HG03175 (cell line): ENCODE measurements around the gene PPP2R5C.
A peak's percentile ranks its signal among the peaks of the same experiment; 100 is the strongest.
"Not testable (repeated sequence)": the region's sequence is repeated elsewhere in the genome, so short reads cannot be mapped to it uniquely, and the experiment has no call there.

Experiments used
- ATAC-seq: cut with Tn5 transposase; IDR thresholded peaks from one replicate; pipeline ENCODE4 v1.9.1; 2021; ENCODE audit warnings: mild to moderate bottlenecking, moderate library complexity; ENCODE audit not compliant: unreplicated experiment

Gene PPP2R5C

GRCh38 chr14:101761032-101761880 lies at the start of gene PPP2R5C:
PPP2R5C (plus strand) TSS chr14:101761709; CDS start chr14:101761894, 185 bp downstream.
- peak; percentile 70 for ATAC-seq

DNA sequence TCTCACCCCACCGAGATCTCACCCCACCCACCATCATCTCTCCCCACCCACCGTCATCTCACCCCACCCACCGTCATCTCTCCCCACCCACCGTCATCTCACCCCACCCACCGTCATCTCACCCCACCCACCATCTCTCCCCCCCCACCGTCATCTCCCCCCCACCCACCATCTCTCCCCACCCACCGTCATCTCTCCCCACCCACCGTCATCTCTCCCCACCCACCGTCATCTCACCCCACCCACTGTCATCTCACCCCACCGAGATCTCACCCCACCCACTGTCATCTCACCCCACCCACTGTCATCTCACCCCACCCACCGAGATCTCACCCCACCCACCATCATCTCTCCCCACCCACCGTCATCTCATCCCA lies 49.7 kb upstream of the PPP2R5C start:
- not testable (repeated sequence) for ATAC-seq

DNA sequence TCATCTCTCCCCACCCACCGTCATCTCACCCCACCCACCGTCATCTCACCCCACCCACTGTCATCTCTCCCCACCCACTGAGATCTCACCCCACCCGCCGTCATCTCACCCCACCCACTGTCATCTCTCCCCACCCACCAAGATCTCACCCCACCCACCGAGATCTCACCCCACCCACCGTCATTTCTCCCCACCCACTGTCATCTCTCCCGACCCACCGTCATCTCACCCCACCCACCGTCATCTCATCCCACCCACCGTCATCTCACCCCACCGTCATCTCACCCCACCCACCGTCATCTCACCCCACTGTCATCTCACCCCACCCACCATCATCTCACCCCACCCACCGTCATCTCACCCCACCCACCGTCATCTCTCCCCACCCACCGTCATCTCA lies 49.2 kb upstream of the PPP2R5C start:
- not testable (repeated sequence) for ATAC-seq

- ATAC-seq, result not testable (repeated sequence)
These were observed 48.4 kb upstream of the PPP2R5C start for GRCh38 chr14:101713091-101713490.

DNA sequence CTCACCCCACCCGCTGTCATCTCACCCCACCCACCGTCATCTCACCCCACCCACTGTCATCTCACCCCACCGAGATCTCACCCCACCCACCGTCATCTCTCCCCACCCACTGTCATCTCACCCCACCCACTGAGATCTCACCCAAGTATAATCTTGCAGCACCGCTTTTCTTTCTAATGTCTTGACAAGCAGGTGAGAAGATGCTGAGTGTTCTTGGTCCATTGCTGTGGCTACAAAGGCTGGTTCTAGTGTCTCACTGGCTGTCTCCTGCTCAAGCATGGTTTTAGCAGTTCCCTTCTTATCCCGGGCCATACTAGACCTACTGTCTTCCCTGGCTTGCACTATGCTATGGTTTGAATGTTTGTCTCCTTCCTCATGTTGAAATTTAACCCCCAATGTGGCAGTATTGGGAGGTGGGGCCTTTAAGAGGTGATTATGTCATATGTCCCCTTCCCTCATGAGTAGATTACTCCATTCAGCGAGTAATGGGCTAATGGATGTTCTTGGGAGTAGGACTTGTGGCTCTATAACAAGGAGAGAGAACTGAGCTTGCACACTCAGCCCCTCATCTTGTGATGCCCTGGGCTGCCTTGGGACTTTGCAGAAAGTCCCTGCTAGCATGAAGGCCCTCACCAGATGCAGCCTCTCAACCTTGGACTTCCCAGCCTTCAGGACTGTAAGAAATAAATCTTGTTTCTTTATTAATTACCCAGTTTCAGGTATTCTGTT lies 47.7 kb upstream of the PPP2R5C start:
- ATAC-seq, result no peak

GRCh38 chr14:101714394-101714793 lies 47.1 kb upstream of the PPP2R5C start:
- ATAC-seq, result no peak

GRCh38 chr14:101715210-101716076 lies 46.1 kb upstream of the PPP2R5C start:
- no peak for ATAC-seq

DNA sequence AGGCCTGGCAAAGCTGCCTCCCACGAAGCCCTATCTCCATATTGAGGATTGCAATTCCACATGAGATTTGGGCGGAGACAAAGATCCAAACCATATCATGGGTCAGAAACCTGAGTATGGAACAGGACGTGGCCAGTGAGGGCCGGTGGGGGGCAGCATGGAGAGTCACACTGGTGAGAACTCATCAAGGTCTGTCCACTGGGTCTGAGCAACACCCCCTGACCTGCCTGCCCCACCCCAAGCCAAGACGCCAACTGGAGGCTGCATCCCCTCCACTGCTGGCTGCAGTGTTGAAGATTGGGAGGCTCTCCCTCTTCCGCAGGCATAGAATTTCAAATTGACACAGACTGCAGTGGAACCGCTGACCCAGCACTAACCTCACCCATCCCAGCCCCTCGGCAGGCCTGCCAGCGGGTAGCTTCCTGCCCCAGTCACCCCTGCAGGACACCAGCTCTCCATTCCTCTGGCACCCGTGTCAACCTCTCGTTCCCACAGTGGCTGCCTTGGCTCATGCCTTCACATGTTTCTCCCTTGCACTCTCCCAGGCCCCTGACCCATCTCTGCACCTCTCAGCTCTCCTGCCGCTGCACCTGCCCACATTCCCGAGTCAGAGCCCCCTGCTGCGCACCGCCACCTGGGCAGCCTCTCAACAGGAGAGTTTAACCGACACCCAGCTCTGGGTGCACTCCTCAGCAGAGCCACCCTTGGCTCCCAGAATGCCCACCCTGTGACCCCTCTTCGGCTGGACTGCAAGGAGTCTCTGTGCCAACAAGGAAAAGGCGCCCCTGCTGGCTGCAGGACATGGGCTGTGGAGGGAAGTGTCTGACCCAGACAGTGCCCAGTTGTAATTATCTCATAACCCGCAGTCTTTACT lies 45.2 kb upstream of the PPP2R5C start:
- no peak for ATAC-seq

GRCh38 chr14:101716956-101717662 lies 44.4 kb upstream of the PPP2R5C start:
- no peak for ATAC-seq

- ATAC-seq, result no peak
These were observed 43.6 kb upstream of the PPP2R5C start for GRCh38 chr14:101717663-101718490.

- ATAC-seq, result no peak
These were observed 42.4 kb upstream of the PPP2R5C start for GRCh38 chr14:101719045-101719645.

DNA sequence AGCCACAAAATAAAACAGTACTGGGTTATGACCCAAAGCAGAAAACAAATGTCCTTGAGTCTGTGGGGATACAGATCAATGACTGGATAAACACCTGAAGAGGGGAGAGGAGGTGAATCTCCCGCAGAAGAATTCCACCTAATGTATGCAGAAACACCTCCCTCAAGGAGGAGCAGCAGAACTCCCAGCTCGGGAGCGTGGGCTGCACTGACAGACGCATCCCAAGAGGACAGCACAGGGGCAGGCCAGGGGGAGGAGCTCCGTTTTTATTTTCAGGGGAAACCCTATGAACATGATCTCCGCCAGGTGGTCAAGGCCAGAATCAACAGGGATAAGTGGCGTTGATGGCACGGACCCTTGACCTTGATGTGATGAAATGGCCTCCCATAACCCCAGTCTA lies 41.8 kb upstream of the PPP2R5C start:
- no peak for ATAC-seq

DNA sequence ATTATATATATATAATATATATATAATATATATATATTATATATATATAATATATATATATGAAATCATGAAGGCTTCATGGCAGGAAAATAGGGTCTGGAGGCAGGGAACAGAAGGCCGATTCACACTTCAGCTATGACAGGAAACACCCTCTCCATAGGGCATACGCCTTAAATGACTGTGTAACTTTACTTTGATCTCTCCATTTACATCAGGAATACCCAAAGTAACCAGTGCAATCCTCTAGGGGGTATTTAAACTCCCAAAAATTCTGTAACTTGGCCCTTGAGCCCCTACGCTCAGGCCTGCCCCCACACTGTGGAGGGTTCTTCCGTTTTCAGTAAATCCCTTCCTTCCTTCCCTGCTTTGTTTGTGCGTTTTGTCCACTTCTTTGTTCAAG lies 40.4 kb upstream of the PPP2R5C start:
- ATAC-seq, result no peak

GRCh38 chr14:101721951-101722661 lies 39.4 kb upstream of the PPP2R5C start:
- ATAC-seq, result peak; percentile 47

DNA sequence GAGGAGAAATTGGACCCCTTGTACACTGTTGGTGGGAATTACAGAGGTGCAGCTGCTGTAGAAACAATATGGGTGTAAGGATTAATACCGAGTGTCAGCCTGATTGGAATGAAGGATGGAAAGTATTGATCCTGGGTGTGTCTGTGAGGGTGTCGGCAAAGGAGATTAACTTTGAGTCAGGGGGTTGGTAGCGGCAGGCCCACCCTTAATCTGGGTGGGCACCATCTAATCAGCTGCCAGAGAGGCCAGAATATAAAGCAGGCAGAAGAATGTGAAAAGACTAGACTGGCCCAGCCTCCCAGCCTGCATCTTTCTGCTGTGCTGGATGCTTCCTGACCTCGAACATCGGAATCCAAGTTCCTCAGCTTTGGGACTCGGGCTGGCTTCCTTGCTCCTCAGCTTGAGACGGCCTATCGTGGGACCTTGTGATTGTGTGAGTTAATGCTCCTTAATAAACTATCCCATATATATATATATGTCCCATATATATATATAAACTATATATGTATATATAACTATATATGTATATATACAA lies 38.4 kb upstream of the PPP2R5C start:
- ATAC-seq, result no peak

- not testable (repeated sequence) for ATAC-seq
These were observed 35.9 kb upstream of the PPP2R5C start for GRCh38 chr14:101725652-101726051.

DNA sequence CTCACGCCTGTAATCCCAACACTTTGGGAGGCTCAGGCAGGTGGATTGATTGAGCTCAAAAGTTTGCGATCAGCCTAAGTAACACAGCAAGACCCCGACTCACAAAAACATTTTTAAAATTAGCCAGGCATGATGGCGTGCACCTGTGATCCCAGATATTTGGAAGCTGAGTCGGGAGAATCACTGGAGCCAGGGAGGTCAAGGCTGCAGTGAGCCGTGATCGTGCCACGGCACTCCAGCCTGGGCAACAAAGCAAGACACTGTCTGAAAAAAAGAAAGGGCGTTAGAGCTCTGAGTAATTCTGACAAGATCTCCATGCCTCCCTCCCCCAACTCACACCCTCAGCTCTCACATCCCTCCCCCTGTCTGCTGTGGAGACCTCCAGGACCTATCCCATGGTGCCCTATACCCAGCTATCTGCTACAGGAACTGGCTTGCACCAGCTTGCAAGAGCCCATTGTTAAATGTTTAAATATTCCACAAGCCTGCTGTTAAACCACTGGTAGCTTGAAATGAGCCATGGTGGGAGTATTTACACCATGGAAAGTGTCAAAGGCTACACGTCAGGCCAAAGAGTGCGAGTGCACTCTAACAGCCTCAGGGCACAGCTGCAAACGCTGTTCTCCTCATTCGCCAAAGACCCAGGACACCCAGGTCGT lies 35.1 kb upstream of the PPP2R5C start:
- ATAC-seq, result no peak
